Epithelial cell of prostate (primary cell): ENCODE results near the gene DNMT3B.
"Not testable (repeated sequence)": the region's sequence is repeated elsewhere in the genome, so short reads cannot be mapped to it uniquely, and the experiment has no call there.

ENCODE experiments used
- DNase-seq: peaks from one replicate; pipeline ENCODE4 v3.0.0-alpha.2; 2011; ENCODE audit warnings: low read depth, low spot score
- H3K27ac ChIP-seq: fragments of 450-650 bp; 2 replicates; pipeline ENCODE4 v1.5.1; 2017; ENCODE audit warnings: mild to moderate bottlenecking

Gene DNMT3B

DNA sequence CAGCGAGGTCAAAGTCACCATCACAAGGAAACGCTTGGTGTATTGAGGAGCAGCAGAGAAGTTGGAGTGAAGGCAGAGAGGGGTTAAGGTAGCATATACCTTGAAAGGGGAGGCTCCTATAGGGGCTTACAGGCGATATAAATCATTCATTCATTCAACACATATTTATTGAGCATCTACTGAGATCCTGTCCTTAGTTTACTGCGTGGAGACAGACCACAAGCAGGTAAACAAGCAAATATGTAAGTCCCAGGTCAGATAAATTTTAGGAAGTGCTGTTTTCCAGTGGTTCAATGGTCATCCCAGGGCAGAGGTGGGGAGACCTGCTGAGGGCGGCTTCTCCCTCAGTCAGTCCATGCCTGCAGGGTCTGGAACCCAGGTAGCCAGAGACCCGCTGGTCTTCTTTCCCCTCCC lies 761 bp upstream of the DNMT3B start:
- no peak overlapping the region for H3K27ac ChIP-seq
- no peak for DNase-seq

DNA sequence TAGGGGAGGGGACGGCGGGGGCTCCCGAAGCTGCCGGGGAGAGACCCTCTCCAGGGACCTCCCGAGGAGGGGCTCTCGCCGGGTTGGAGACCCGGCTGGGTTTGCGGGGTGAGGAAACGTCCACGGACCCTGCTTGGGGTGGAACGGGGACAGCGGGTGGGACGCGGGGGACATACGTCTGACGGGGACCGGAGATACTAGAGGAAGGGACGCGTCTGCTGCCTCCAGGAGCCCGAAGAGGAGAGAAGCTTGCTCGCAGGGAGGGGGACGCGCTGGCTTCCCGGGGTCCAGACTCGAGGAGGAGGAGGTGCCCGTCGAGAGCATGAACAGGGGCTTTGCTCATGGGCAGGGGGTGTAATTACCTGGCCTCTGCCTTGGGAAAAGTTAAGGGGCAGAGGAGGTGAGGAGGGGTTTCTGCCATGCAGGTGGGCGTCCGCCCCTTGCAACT lies 593 bp downstream of the DNMT3B start:
- DNase-seq, result no peak
- H3K27ac ChIP-seq, result no peak overlapping the region

DNA sequence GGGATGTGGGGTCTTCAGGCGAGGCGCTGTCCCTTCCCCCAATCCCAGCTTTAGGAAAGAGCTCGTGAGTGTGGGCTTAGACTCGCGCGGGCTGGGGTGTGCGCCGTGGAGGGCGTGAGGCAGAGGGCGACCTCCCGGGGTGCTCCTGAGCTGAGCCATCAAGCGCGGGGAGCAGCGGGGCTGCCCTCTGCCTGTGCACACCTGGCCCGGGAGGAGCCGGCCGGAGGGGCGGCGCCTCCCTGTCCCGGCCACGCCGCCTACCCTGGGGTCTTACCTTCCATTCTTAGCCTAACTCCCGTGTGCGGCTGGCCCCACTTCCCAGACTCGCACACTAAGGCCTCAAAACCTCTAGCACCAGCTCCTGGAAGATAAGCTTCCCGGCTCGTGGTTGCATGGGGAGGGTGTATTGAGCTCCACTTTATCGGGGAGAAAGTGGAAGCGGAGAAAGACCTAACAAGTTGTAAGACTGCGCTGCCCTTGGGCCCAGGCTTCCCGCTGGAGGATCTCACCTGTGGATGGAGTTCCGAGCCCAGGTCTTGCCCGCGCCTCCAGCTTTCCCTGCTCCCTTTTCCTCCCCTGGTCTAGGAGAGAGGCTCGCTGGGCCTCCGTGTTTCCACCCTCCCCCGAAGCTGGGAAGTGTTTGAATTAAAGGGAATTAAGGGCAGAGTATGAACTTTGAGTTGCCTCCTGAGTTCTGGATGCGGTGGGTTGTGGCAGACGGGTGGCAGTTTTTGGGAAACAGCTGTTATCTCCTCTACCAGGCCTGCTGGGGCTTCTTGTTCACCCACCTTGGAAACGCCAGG lies 1.2 kb downstream of the DNMT3B start:
- DNase-seq, result no peak

DNA sequence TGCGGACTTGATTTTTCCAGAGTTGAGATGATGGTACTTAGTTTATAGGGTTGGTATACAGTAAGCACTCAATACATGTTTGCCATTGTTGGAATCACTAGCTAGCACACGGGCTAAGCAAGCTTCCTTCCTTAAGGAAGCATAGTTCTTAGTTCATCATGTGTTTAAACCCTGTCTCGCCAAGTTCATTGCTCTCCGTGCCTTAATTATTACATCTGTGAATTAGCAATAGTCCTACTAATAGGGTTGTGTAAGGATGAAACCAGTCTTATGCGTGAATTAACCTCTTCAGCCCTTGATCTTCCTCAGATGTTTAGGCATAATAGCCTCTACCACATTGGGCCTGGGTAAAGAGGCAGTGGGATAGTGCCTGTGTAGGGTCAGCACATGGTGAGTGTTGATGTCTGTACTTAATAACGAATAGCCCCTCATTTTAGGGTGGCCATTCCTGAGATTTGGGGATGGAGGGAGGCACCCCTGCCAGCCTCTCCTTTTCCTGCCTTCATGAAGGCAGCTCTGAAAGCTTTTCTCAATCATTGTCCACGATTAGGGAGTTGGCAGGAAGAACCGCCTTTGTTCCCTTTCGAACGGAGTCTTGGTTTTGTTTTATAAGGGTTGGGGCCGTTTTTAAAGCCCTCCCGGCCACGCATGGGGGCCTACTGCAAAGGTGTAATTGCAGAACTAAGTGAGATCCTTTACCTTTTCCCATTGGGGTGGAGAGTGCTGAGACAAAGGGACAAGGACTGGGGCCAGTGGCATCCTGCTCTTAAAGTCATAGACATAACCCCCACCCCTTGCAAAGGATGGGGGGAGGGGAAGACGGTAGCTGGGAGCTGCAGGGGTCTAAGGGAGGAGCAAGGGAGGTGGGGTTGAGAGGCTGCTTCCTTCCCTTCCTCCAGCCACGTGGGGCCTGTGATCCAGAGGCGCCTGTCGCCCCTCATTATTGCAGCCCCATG lies 2.1 kb downstream of the DNMT3B start:
- no peak overlapping the region for H3K27ac ChIP-seq

More for the DNA sequence above, 1.2 kb downstream of the DNMT3B start:
- no peak overlapping the region for H3K27ac ChIP-seq

DNA sequence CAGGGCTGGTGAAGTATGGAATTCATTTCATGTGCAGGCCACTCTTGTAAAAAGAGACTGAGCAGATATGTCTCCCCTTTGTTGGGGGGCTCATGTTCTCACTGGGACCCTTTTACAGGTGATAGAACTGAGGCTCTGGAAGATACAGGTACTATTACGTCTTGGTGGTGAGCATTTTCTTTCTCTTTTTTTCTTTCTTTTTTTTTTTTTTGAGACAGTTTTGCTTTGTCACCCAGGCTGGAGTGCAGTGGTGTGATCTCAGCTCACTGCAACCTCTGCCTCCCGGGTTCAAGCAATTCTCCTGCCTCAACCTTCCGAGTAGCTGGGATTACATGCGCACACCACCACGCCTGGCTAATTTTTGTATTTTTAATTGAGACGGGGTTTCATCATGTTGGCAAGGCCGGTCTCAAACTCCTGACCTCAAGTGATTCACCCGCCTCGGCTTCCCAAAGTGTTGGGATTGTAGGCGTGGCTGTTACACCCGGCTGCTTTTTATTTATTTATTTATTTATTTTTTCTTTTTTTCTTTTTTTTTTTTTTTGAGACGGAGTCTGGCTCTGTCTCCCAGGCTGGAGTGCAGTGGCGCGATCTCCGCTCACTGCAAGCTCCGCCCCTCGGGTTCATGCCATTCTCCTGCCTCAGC lies 3.2 kb downstream of the DNMT3B start:
- not testable (repeated sequence) for DNase-seq, H3K27ac ChIP-seq

More for the DNA sequence above, 2.1 kb downstream of the DNMT3B start:
- DNase-seq, result no peak

DNA sequence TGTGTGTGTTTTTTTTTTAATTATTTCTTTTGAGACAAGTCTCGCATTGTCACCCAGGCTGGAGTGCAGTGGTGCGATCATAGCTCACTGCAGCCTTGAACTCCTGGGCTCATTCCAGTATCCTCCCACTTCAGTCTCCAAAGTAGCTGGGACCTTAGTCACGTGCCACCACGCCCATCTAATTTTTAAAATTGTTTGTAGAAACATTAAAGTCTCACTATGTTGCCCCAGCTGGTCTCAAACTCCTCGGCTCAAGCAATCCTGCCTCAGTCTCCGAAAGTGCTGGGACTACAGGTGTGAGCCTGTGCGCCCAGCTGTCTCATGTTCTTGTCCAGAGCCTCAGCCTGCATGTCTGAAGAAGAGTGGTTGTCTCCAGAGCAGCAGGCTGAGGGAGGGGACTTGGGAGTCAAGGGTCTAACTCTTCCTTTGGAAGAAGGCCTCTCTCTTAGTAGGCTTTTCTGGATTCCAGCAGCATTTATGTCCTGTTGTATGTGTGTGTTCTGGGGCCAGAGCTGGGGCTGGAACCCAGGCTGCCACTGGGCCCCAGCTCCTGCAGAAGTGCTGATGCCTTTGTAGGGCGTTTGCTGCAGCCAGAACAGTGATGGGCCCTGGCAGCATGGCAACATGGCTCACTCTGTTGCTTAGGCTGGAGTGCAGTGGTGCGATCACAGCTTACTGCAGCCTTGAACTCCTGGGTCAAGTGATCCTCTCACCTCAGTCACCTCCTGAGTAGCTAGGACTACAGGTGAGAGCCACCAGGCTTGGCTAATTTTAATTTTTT lies 5.4 kb downstream of the DNMT3B start:
- H3K27ac ChIP-seq, result no peak overlapping the region
- DNase-seq, result no peak

DNA sequence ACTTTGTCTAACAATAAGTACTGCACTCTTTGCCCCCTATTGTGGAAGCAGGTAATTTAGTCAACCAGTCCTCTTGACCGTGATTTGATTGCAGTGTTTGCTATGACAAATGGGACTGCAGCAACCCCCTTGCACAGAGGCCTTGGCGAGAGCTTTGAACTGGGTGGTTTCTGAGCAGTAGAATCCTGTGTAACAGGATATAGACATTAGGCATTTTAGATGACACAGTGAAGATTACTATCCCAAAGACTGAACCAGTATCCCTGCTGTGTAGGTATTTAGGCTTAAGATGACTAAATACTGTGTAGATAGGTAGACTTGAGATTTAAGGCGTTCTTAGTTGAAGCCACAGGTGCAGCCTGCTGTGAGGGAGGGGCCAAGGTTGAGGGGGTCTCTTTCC lies 9.9 kb downstream of the DNMT3B start:
- DNase-seq, result no peak
- no peak overlapping the region for H3K27ac ChIP-seq

DNA sequence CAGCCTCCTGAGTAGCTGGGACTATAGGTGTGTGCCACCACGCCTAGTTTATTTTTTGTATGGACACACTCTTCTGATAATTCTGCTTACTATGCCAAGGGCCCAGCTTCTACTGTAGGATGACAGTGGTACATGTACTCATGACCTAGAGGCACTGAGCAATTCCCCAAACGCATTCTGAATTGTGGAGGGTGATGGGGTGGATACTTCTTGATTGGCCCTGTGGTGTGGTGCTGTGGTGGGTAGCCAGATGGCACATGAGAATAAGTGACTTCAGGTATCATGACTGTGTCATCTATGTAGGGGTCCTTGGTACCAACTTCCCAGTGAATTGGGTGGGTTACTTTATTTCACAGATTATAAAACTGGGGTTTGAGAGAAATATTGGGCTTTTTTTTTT lies 11.0 kb downstream of the DNMT3B start:
- no peak for DNase-seq
- no peak overlapping the region for H3K27ac ChIP-seq

DNA sequence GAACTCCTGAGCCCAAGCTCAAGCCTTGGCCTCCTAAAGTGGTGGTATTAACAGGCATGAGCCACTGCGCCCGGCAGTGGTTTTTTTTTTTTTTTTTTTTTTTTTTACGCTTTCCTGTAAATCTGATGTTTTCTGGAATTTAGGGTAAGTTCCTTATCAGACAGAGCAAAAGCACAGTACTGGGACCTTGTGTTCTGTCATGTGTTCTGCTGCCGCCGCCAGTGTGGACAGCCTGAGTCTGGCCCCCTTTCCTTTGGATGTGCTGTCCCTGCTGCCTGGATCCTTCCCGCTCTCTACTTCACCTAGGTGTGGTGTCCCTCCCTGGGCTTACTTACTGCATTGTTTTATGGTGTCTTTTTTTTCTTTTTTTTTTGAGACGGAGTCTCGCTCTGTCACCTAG lies 11.7 kb downstream of the DNMT3B start:
- no peak for DNase-seq
- no peak overlapping the region for H3K27ac ChIP-seq

DNA sequence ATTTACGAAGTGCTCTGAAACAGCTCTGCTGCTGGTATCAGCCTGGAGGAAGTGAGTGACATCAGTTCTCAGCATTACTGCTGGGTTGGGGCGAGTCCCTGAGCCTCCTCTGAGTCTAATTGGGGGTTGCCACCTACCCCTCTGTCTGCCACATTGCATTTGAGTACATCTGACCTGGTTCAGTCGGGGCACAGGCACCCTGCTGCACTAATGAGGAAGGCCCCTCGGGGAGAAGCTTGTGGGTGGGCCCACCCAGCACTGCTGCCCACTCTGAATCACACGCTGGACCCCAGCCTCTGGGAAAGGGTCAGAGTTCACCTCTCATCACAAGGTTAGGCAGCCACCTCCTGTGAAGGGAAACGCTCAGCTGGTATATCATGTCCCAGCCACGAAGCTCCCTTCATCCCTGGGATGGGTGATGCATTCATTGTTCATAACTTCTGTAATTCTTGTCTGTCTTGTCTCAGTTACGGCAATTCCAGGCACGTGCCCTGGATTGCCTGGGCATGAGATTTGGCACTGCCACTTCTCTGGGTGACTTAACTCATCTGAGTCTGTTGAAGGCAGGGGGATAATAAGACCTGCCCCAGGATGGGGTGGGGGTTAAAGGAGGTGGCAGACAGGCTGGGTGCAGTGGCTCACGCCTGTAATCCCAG lies 13.3 kb downstream of the DNMT3B start:
- no peak for DNase-seq
- H3K27ac ChIP-seq, result no peak overlapping the region

DNA sequence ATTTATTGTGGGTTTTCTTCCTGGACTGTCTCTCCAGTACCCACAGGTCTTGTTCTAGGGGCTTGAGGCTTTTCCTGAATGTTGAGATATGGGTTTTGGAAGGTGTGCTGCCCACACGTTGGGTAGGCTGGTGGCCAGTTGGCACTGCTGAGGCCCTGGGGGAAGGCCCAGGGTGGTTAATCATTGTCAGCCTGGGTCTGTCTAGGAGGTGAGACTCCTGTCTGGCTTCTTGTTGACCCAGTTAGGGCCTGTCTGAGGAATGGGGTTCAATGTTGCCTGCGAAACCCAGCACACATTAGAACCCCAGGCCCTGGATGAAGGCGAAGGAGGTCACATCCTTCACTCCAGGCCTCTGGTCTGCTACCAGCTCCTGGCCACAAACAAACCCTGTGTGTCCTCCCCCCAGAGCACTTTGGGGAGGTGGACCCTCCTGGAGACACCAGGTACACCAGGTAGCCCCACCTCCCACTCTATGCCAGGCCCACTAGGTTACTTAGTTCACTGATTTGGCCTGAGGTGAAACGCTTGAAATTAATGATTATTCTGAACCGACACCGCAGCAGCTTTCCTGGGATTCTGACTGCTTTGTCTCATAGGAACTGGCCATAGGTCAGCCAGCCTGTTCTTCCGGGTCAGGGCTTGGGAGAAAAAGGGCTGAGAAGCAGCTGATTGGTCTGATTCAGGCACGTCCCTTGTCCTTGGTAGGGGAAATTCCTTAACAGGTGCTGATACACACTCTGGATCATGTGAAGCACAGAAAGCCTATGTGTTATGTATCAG lies 15.2 kb downstream of the DNMT3B start:
- DNase-seq, result no peak

DNA sequence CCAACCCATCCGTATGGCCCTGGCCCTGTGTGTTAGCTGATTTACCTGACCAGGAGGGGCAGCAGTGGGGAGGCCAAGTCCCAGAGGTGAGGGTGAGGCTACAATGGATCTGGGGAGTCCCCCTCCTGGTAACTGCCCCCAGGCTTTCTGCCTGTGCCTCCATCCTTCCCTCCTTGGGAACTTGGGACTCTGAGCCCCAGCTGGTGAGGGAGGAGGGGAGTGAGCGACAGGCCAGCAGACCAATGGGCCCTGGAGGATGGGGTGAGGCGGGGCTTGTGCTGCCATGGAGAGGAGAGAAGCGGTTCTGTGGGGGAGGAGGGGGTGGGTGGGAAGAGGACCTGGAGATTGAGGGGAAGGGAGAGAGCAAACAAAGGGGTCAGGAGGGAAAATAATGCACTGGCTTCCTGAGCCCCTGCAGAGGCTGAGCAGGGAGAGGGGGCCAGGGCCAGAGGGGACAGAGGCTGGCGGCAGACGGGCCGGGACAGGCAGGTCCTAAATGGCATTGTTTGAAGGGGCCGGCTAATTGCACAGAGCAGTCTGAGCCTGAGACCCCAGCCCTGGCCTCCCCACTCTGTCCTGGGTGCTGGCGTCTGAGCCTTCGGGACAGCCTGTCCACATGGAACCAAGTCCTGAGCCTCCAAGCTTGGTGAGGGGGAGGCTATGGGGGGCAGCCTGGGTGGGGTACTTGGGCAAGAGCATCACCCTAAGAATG lies 17.5 kb downstream of the DNMT3B start:
- H3K27ac ChIP-seq, result no peak overlapping the region
- no peak for DNase-seq

More for the DNA sequence above, 15.2 kb downstream of the DNMT3B start:
- no peak overlapping the region for H3K27ac ChIP-seq

DNA sequence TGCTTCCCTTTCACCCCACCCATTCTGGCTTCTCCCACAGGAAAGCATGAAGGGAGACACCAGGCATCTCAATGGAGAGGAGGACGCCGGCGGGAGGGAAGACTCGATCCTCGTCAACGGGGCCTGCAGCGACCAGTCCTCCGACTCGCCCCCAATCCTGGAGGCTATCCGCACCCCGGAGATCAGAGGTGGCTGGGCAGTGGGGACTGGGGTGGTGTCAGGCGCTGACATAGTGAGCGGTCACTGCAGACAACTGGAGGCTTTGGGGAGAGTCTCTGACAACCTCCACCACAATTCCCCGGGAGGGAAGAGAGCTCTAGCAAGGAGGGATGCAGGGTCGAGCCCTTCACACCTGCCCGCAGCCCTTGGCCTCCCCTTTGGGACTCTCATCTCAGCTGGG lies 18.1 kb downstream of the DNMT3B start:
- no peak for DNase-seq
- no peak overlapping the region for H3K27ac ChIP-seq

DNA sequence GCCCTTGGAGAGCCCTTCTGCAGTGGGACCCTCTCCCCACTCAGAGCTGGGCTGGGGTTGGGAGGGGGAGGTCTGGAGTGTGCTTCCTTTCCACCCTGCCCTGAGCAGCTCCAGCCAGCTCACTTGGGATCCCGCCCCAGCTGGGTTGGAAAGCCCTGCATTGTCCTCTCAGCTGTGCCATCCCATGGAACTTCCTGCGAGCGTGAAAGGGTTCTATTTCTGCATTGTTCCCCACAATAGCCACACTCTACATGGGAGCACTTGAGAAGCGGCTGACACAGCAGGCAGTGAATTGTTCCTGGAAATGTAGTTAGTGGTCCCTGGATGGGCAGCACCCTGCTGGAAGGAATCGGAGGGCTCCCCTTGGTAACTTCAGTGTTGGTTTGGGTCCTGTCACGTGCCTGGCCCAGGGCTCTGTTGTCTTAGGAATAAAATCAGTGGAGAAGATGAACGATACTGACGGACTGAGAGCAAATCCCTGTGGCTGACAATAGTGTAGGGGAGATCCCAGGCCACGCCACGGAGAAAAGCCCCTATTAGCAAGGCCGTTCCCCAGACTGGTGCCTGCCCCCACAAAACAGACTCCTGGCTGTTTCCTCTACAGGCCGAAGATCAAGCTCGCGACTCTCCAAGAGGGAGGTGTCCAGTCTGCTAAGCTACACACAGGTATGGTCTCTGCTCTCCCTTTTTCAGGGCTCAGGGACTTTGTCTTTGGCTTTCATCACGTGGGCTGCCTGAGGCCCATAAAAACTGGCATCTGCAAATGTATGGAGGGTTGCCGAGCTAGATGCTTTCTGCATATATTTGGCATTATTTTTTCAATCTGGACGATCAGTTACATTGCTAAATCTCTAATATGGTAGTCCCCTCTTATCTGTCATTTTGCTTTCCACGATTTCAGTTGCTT lies 18.8 kb downstream of the DNMT3B start:
- no peak overlapping the region for H3K27ac ChIP-seq
- no peak for DNase-seq

DNA sequence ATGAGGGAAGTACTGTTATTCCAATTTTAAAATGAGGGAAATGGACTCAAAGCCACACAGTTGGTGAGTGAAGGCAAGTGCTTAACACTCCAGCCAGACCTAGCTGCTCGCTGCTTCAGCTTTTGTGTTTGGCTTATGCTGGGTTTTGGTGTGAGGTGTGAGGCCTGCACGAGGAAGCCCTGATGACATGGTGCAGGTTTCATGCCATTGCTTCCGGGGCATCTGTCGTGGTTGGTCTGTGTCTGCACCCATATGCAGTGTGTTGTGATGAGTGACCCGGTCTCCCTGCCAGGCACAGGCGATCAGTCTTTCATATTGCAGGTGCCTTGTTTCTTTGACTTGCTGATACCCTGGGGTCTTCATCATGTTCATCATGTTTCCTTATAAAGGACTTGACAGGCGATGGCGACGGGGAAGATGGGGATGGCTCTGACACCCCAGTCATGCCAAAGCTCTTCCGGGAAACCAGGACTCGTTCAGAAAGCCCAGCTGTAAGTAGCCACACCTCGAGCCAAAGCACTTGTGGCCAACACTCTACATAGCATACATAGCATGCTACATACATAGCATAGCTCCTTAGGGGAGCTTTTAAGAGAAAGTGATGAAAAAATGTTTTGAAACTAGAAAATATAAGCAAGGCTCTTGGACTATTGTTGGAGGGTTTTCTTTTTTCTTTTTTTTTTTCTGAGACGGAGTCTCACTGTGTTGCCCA lies 22.3 kb downstream of the DNMT3B start:
- H3K27ac ChIP-seq, result no peak overlapping the region
- DNase-seq, result no peak

DNA sequence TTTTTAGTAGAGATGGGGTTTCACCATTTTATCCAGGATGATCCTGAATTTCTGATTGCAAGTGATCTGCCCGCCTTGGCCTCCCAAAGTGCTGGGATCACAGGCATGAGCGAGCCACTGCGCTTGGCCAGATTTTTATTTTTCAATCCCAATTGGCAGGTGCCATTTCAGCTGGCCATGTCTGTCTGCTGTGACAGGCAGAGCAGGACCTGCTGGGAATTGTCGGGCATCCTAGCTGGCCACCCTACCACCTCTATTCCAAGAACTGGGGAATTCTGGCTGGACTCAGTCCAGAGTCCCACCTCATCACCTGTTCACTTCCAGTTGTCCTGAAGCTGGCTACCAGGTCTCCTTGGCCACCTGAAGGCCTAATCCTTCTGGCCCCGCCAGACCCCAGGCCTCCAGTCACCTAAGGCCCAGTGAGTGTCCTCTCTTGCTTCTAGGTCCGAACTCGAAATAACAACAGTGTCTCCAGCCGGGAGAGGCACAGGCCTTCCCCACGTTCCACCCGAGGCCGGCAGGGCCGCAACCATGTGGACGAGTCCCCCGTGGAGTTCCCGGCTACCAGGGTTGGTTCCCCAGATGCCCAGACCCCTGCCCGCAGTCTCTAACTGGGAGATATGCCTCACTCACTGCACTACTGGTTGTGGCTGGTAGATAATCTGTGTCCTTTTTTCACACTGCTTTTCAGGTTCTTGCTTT lies 24.0 kb downstream of the DNMT3B start:
- no peak overlapping the region for H3K27ac ChIP-seq
- no peak for DNase-seq
